Fibroblast of lung (primary cell): ENCODE results near the gene VARS2. TPM values are rescaled to one million over a fixed set of nuclear protein-coding genes. Genes with fewer than 3 reads are reported as not detected.

Experiments
- DNase-seq, 2 donors: peaks; one replicate each; pipeline versions ENCODE4 v3.0.0 to v3.0.0-alpha.2; 2010; ENCODE audit warnings: low read depth in 2 of 2
- H2AFZ ChIP-seq: 2 replicates; pipeline ENCODE4 v1.5.1; 2012; ENCODE audit warnings: low read length, control low read depth, inconsistent platforms
- H3K27ac ChIP-seq: 2 replicates; pipeline ENCODE4 v1.5.1; 2011; ENCODE audit warnings: low read length, control low read depth; ENCODE audit not compliant: insufficient read depth
- H3K27me3 ChIP-seq: 2 replicates; pipeline ENCODE4 v1.5.1; 2011; ENCODE audit warnings: mild to moderate bottlenecking, low read length; ENCODE audit not compliant: control insufficient read depth, insufficient read depth
- H3K36me3 ChIP-seq: 2 replicates; pipeline ENCODE4 v1.5.1; 2011; ENCODE audit warnings: low read length; ENCODE audit not compliant: control insufficient read depth, insufficient read depth
- H3K4me1 ChIP-seq: 2 replicates; pipeline ENCODE4 v1.5.1; 2011; ENCODE audit warnings: low read length; ENCODE audit not compliant: control insufficient read depth, insufficient read depth; ENCODE audit errors: extremely low read depth
- H3K4me2 ChIP-seq: 2 replicates; pipeline ENCODE4 v1.5.1; 2011; ENCODE audit warnings: low read length, control low read depth; ENCODE audit not compliant: insufficient read depth; ENCODE audit errors: extremely low read depth
- H3K4me3 ChIP-seq, 4 experiments: fragments of 200-600 bp in 1 of 4; sonication (generic) in 1 of 4; replicated peaks in 1 of 4; 2 replicates each; pipeline ENCODE4 v1.5.1; 2011 to 2016; ENCODE audit warnings: low read length in 4 of 4, low read depth in 3 of 4, mild to moderate bottlenecking in 3 of 4, control low read depth in 2 of 4, inconsistent platforms in 1 of 4, mixed read lengths in 1 of 4; ENCODE audit not compliant: insufficient read depth in 1 of 4; ENCODE audit errors: control extremely low read depth in 1 of 4
- H3K79me2 ChIP-seq: 2 replicates; pipeline ENCODE4 v1.5.1; 2012; ENCODE audit warnings: mild to moderate bottlenecking, low read length, inconsistent platforms; ENCODE audit not compliant: control insufficient read depth, insufficient read depth
- H3K9ac ChIP-seq: 2 replicates; pipeline ENCODE4 v1.5.1; 2011; ENCODE audit warnings: mild to moderate bottlenecking, low read length, control low read depth; ENCODE audit not compliant: insufficient read depth
- H3K9me3 ChIP-seq: 2 replicates; pipeline ENCODE4 v1.5.1; 2012; ENCODE audit warnings: low read depth, low read length; ENCODE audit not compliant: control insufficient read depth, insufficient read depth
- H4K20me1 ChIP-seq: 2 replicates; pipeline ENCODE4 v1.5.1; 2011; ENCODE audit warnings: low read length; ENCODE audit not compliant: control insufficient read depth, insufficient read depth; ENCODE audit errors: extremely low read depth
- CTCF ChIP-seq, 2 donors: IDR thresholded peaks in 1 of 2; conservative IDR thresholded peaks in 1 of 2; 1 replicate in 1 of 2; 2 replicates in 1 of 2; pipeline ENCODE4 v1.5.1; 2011 to 2012; ENCODE audit warnings: low read length in 2 of 2, control low read depth in 1 of 2, inconsistent platforms in 1 of 2, low read depth in 1 of 2, mild to moderate bottlenecking in 1 of 2
- EZH2 ChIP-seq: IDR thresholded peaks from 2 replicates; pipeline ENCODE4 v1.5.1; 2012; ENCODE audit warnings: low read length, control low read depth, mild to moderate bottlenecking; ENCODE audit errors: missing control alignments
- polyA plus RNA-seq, 2 donors: library from polyadenylated mRNA; depleted of rRNA in 1 of 2; stranded (reverse) in 1 of 2; unstranded in 1 of 2; fragments of >200 nt; gene quantifications; 2 replicates each; pipeline ENCODE4 v1.2.1, GENCODE V29; 2011 to 2012; ENCODE audit warnings: missing spikeins in 1 of 2
- total RNA-seq: library from RNA; depleted of rRNA; stranded (reverse); fragments of >200 nt; gene quantifications from 2 replicates; pipeline ENCODE4 v1.2.1, GENCODE V29; 2014

VARS2 gene
- total and polyA plus RNA-seq, 2 donors (not counting 1 experiment from before 2014, with no cell fraction given): 6.8 to 20.5 TPM

GRCh38 chr6:30888816-30889495 lies 25.1 kb upstream of the VARS2 start:
- Histone ChIP-seq H2AFZ (no peak overlapping the region), H3K9me3 (no peaks in the 10 kb centered on the region), H3K4me1 (peaks cover 13% of the 10 kb centered on the region), H3K27ac (no peak overlapping the region), H3K4me3 (no peak overlapping the region), H3K36me3 (peaks cover 4% of the 10 kb centered on the region), H3K79me2 (no peaks in the 10 kb centered on the region), H3K27me3 (no peaks in the 10 kb centered on the region), H3K4me2 (no peak overlapping the region), H3K9ac (no peak overlapping the region), H4K20me1 (no peaks in the 10 kb centered on the region)
- TF ChIP-seq EZH2 (no peak), CTCF (conservative IDR thresholded peaks at IDR 0.05 in 1 of 2, IDR thresholded peaks at IDR 0.05 in 1 of 2; ENCODE audit: low read depth in 1 of 2, low read length in 2 of 2) (no peak)
- no peak for DNase-seq

GRCh38 chr6:30889496-30889885 lies 24.5 kb upstream of the VARS2 start:
- no peak overlapping the region for H2AFZ ChIP-seq
- H3K9me3 ChIP-seq: no peaks in the 10 kb centered on the region
- H3K4me1 ChIP-seq: peaks cover 13% of the 10 kb centered on the region
- H3K79me2 ChIP-seq: no peaks in the 10 kb centered on the region
- no peak overlapping the region for H3K4me2 ChIP-seq
- no peak overlapping the region for H3K4me3 ChIP-seq
- no peaks in the 10 kb centered on the region for H3K27me3 ChIP-seq
- no peak for TF ChIP-seq CTCF (conservative IDR thresholded peaks at IDR 0.05 in 1 of 2, IDR thresholded peaks at IDR 0.05 in 1 of 2; ENCODE audit: low read depth in 1 of 2, low read length in 2 of 2)
- TF ChIP-seq EZH2: no peak
- H3K27ac ChIP-seq: no peak overlapping the region
- H3K9ac ChIP-seq: no peak overlapping the region
- H4K20me1 ChIP-seq: no peaks in the 10 kb centered on the region
- DNase-seq: no peak
- H3K36me3 ChIP-seq: peaks cover 4% of the 10 kb centered on the region

- no peaks in the 10 kb centered on the region for H3K79me2 ChIP-seq
- H3K9me3 ChIP-seq: no peaks in the 10 kb centered on the region
- no peaks in the 10 kb centered on the region for H4K20me1 ChIP-seq
- H3K4me1 ChIP-seq: peaks cover 13% of the 10 kb centered on the region
- no peak overlapping the region for H3K27ac ChIP-seq
- no peak overlapping the region for H3K9ac ChIP-seq
- no peak overlapping the region for H3K4me2 ChIP-seq
- peaks cover 4% of the 10 kb centered on the region for H3K36me3 ChIP-seq
- no peaks in the 10 kb centered on the region for H3K27me3 ChIP-seq
- peak in 1 of 2 donors; percentile 52 for DNase-seq
- no peak overlapping the region for H3K4me3 ChIP-seq
- no peak overlapping the region for H2AFZ ChIP-seq
- no peak for TF ChIP-seq EZH2
- no peak for TF ChIP-seq CTCF (conservative IDR thresholded peaks at IDR 0.05 in 1 of 2, IDR thresholded peaks at IDR 0.05 in 1 of 2; ENCODE audit: low read depth in 1 of 2, low read length in 2 of 2)
These were observed 24.0 kb upstream of the VARS2 start for GRCh38 chr6:30889921-30890645.
